ENCODE data around the gene TSN. TPM values are rescaled to one million over a fixed set of nuclear protein-coding genes. Genes with fewer than 3 reads are reported as not detected.

The TSN gene
- total RNA-seq, 1 experiment from 2014 or later, result 125 TPM

DNA sequence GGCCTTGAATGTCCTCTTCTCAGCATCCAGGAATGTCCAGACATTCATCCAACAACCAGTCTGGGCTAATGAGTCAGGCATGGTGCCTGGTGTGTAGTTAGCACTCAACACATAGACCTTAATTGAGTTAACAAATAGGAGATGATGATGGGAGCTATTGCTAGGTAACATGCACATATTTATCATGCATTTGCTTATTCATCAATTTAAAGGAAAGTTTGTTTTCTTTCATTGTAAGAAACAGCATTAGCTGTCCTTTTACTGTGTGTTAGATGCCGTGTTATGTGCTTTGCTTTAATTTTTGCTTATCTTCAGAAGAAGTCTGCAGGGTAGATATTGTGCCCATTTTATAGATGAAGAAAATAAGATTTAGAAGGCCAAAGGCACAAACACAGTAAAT lies 43.2 kb downstream of the TSN start:
- Mint-ChIP-seq H3K27ac (ENCODE audit: unreplicated experiment) (no peak overlapping the region), H3K36me3 (ENCODE audit: insufficient read depth, unreplicated experiment) (no peaks in the 10 kb centered on the region), H3K4me3 (ENCODE audit: low read depth, unreplicated experiment) (no peak overlapping the region), H3K9me3 (ENCODE audit: low read depth, unreplicated experiment) (peaks cover 2% of the 10 kb centered on the region), H3K27me3 (ENCODE audit: unreplicated experiment) (peaks cover 12% of the 10 kb centered on the region), H3K4me1 (ENCODE audit: low read depth, unreplicated experiment) (no peaks in the 10 kb centered on the region)
- CTCF ChIA-PET, result interaction anchor here (0.7 kb wide), 1 partner anchor 189 kb away, joined by 3 read pairs; no protein-coding TSS in a partner anchor
- no peak for DNase-seq
- intact Hi-C loops (cut with micrococcal nuclease; ENCODE audit: unreplicated experiment), result no loop called here
- no TSS peak for BruUV-seq (replicated peaks)
- TF ChIP-seq, protein P1, sequence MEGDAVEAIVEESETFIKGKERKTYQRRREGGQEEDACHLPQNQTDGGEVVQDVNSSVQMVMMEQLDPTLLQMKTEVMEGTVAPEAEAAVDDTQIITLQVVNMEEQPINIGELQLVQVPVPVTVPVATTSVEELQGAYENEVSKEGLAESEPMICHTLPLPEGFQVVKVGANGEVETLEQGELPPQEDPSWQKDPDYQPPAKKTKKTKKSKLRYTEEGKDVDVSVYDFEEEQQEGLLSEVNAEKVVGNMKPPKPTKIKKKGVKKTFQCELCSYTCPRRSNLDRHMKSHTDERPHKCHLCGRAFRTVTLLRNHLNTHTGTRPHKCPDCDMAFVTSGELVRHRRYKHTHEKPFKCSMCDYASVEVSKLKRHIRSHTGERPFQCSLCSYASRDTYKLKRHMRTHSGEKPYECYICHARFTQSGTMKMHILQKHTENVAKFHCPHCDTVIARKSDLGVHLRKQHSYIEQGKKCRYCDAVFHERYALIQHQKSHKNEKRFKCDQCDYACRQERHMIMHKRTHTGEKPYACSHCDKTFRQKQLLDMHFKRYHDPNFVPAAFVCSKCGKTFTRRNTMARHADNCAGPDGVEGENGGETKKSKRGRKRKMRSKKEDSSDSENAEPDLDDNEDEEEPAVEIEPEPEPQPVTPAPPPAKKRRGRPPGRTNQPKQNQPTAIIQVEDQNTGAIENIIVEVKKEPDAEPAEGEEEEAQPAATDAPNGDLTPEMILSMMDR (IDR thresholded peaks at IDR 0.05; ENCODE audit: unreplicated experiment), result no peak

DNA sequence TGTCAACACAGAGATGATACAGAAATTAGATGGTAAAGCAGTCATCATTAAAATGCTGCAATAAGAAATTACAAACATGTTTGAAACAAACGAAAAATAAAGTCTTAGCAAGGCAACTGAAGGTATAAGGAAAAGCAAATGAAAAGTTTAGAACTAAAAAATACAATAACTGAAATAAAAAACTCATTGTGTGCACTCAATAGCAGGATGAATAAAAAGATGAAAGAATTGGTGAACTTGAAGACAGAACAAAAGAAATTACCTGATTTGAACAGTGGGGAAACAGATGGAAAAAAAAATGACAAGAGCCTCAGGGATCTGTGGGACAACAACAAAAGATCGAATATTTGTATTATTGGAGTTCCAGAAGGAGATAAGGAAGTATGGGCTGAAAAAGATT lies 46.5 kb downstream of the TSN start:
- intact Hi-C loops (cut with micrococcal nuclease; ENCODE audit: unreplicated experiment), result no loop called here
- TF ChIP-seq, protein P1 (IDR thresholded peaks at IDR 0.05; ENCODE audit: unreplicated experiment), result no peak
- DNase-seq, result no peak
- H3K9me3 Mint-ChIP-seq (ENCODE audit: low read depth, unreplicated experiment), result peaks cover 2% of the 10 kb centered on the region
- H3K36me3 Mint-ChIP-seq (ENCODE audit: insufficient read depth, unreplicated experiment), result no peaks in the 10 kb centered on the region
- no TSS peak for BruUV-seq (replicated peaks)
- H3K27ac Mint-ChIP-seq (ENCODE audit: unreplicated experiment), result no peak overlapping the region
- H3K4me1 Mint-ChIP-seq (ENCODE audit: low read depth, unreplicated experiment), result peaks cover 6% of the 10 kb centered on the region
- CTCF ChIA-PET, result interaction anchor here (0.6 kb wide), 1 partner anchor 693 kb away, joined by 7 read pairs; no protein-coding TSS in a partner anchor
- peaks cover 1% of the 10 kb centered on the region for H3K27me3 Mint-ChIP-seq (ENCODE audit: unreplicated experiment)
- H3K4me3 Mint-ChIP-seq (ENCODE audit: low read depth, unreplicated experiment), result no peak overlapping the region

DNA sequence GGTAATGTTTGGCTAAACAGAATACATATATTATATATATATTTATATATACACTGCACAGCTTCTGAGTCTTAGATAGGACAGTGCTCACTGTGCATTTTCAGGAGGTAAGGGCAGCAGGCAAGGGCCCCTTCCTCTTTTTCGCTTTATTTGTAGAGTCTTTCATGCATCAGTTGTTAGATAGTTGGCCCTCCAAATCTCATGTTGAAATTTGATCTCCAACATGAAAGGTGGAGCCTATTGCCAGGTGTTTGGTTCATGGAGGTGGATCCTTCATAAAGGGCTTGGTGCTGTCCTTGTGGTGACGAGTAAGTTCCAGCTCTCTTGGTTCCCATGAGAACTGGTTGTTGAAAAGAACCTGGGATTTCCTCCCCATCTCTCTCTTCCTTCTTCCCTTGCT lies 48.1 kb downstream of the TSN start:
- BruUV-seq (replicated peaks), result no TSS peak
- Mint-ChIP-seq H3K27ac (ENCODE audit: unreplicated experiment) (no peak overlapping the region), H3K27me3 (ENCODE audit: unreplicated experiment) (no peaks in the 10 kb centered on the region), H3K36me3 (ENCODE audit: insufficient read depth, unreplicated experiment) (no peaks in the 10 kb centered on the region), H3K9me3 (ENCODE audit: low read depth, unreplicated experiment) (peaks cover 2% of the 10 kb centered on the region), H3K4me3 (ENCODE audit: low read depth, unreplicated experiment) (no peak overlapping the region), H3K4me1 (ENCODE audit: low read depth, unreplicated experiment) (peaks cover 6% of the 10 kb centered on the region)
- TF ChIP-seq, protein P1 (IDR thresholded peaks at IDR 0.05; ENCODE audit: unreplicated experiment), result no peak
- intact Hi-C loops (cut with micrococcal nuclease; ENCODE audit: unreplicated experiment), result no loop called here
- no peak for DNase-seq
- CTCF ChIA-PET, result interaction anchor here (1.4 kb wide), 1 partner anchor 9 kb away, joined by 3 read pairs; no protein-coding TSS in a partner anchor

DNA sequence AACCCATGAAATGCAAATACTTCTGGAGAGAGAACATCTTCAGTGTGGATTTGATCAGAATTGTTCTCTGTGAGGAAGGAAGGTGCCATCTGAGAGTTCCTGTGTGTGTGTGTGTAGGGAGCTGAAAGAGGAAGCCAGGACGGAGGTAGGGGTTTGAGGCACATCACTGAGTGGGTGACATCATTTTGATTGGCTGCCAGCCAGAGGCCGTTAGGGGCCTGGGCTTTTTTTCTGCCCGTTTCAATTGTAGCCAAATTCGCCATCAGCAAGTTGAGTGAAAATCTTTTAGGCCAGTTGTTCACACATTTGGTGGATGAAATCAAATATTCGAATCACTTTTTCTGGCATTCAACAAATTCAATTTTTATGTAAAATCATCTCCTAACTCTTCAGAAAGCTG lies 48.9 kb downstream of the TSN start:
- BruUV-seq (replicated peaks), result no TSS peak
- Mint-ChIP-seq H3K27ac (ENCODE audit: unreplicated experiment) (no peak overlapping the region), H3K36me3 (ENCODE audit: insufficient read depth, unreplicated experiment) (no peaks in the 10 kb centered on the region), H3K27me3 (ENCODE audit: unreplicated experiment) (no peaks in the 10 kb centered on the region), H3K4me3 (ENCODE audit: low read depth, unreplicated experiment) (no peak overlapping the region), H3K4me1 (ENCODE audit: low read depth, unreplicated experiment) (peaks cover 6% of the 10 kb centered on the region), H3K9me3 (ENCODE audit: low read depth, unreplicated experiment) (peaks cover 2% of the 10 kb centered on the region)
- CTCF ChIA-PET, result interaction anchor here (1.4 kb wide), 1 partner anchor 10 kb away, joined by 3 read pairs; no protein-coding TSS in a partner anchor
- DNase-seq, result peak; percentile 24
- TF ChIP-seq, protein P1 (IDR thresholded peaks at IDR 0.05; ENCODE audit: unreplicated experiment), result no peak
- intact Hi-C loops (cut with micrococcal nuclease; ENCODE audit: unreplicated experiment), result no loop called here

All from Calu3 (cell line).